GM19397 (cell line): ENCODE measurements around the gene SLC7A6OS.

Experiments
- ATAC-seq: cut with Tn5 transposase; IDR thresholded peaks from one replicate; pipeline ENCODE4 v1.9.1; 2021; ENCODE audit warnings: mild to moderate bottlenecking, moderate library complexity; ENCODE audit not compliant: unreplicated experiment

SLC7A6OS gene

GRCh38 chr16:68282064-68282452 lies 28.7 kb downstream of the SLC7A6OS start:
- ATAC-seq, result no peak

- ATAC-seq, result no peak
Measured at GRCh38 chr16:68281368-68282063, 29.2 kb downstream of the SLC7A6OS start.

- no peak for ATAC-seq
Measured at GRCh38 chr16:68279726-68280558, 30.8 kb downstream of the SLC7A6OS start.

- ATAC-seq, result no peak
Measured at GRCh38 chr16:68276223-68276622, 34.5 kb downstream of the SLC7A6OS start.

- ATAC-seq, result peak; percentile 59
Measured at GRCh38 chr16:68275611-68276191, 35.0 kb downstream of the SLC7A6OS start.

- no peak for ATAC-seq
Measured at GRCh38 chr16:68274441-68274840, 36.3 kb downstream of the SLC7A6OS start.

- ATAC-seq, result no peak
Measured at GRCh38 chr16:68273896-68274295, 36.9 kb downstream of the SLC7A6OS start.

- ATAC-seq, result no peak
Measured at GRCh38 chr16:68273459-68273858, 37.3 kb downstream of the SLC7A6OS start.

- no peak for ATAC-seq
Measured at GRCh38 chr16:68272507-68273209, 38.1 kb downstream of the SLC7A6OS start.

GRCh38 chr16:68270353-68270752 lies 40.4 kb downstream of the SLC7A6OS start:
- no peak for ATAC-seq

GRCh38 chr16:68269793-68270192 lies 41.0 kb downstream of the SLC7A6OS start:
- no peak for ATAC-seq

GRCh38 chr16:68267612-68268405 lies 42.9 kb downstream of the SLC7A6OS start:
- ATAC-seq, result no peak

- ATAC-seq, result peak; percentile 8
Measured at GRCh38 chr16:68265078-68265920, 45.4 kb downstream of the SLC7A6OS start.

- ATAC-seq, result peak; percentile 70
Measured at GRCh38 chr16:68264128-68265077, 46.3 kb downstream of the SLC7A6OS start, which contains the start of gene SLC7A6. SLC7A6 (plus strand) TSS chr16:68264526; CDS start chr16:68274727, 10,201 bp downstream.

GRCh38 chr16:68263559-68264127 lies 47.1 kb downstream of the SLC7A6OS start:
- no peak for ATAC-seq

- ATAC-seq, result no peak
Measured at GRCh38 chr16:68259007-68259825, 51.5 kb downstream of the SLC7A6OS start.
